ENCODE measurements around the gene SLC22A7. TPM values are rescaled to one million over a fixed set of nuclear protein-coding genes. Genes with fewer than 3 reads are reported as not detected.

Gene SLC22A7
- total and polyA plus RNA-seq, 3 donors from 2014 or later = not detected

- H3K27ac ChIP-seq = no peak overlapping the region
- no peaks in the 10 kb centered on the region for H3K36me3 ChIP-seq (ENCODE audit: low read depth, missing control alignments)
- no peaks in the 10 kb centered on the region for H3K27me3 ChIP-seq
- DNase-seq = no peak
- H3K4me1 ChIP-seq = no peaks in the 10 kb centered on the region
- H3K4me3 ChIP-seq = peak overlapping the region; percentile 18 to 49
- H3K9me3 ChIP-seq = no peaks in the 10 kb centered on the region
- intact Hi-C loops (cut with DNase I; ENCODE audit: low total_unique reads) = no loop called here
- WGBS, 2 donors = 2 to 4% methylated on average over 32 to 41 of the region's 83 CpGs
- TF ChIP-seq, protein P1, sequence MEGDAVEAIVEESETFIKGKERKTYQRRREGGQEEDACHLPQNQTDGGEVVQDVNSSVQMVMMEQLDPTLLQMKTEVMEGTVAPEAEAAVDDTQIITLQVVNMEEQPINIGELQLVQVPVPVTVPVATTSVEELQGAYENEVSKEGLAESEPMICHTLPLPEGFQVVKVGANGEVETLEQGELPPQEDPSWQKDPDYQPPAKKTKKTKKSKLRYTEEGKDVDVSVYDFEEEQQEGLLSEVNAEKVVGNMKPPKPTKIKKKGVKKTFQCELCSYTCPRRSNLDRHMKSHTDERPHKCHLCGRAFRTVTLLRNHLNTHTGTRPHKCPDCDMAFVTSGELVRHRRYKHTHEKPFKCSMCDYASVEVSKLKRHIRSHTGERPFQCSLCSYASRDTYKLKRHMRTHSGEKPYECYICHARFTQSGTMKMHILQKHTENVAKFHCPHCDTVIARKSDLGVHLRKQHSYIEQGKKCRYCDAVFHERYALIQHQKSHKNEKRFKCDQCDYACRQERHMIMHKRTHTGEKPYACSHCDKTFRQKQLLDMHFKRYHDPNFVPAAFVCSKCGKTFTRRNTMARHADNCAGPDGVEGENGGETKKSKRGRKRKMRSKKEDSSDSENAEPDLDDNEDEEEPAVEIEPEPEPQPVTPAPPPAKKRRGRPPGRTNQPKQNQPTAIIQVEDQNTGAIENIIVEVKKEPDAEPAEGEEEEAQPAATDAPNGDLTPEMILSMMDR (IDR thresholded peaks at IDR 0.05) = no peak
- TF ChIP-seq POLR2A (IDR thresholded peaks at IDR 0.05) = no peak
Measured at GRCh38 chr6:43284991-43285781, 12.9 kb upstream of the SLC22A7 start.

DNA sequence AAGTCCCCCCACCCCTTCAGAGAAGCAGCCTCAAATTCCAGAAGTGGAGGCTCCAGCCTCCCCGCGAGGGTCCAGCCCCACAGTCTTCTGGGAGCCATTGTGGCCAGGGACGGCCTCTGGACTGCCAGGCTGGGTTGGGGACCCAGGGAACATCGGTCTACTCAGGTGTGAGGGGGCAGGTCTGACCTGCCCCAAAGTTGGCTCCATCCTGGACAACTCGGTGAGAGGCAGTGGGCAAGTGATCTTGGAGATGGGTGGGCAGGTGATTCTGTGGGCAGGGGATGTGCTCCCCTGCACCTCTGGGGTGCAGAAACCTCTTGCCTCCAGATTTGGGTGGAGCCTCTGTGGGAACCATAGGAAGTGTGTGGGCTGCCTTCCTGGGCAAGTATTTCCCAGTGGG lies 12.2 kb upstream of the SLC22A7 start:
- Histone ChIP-seq H3K4me1 (no peaks in the 10 kb centered on the region), H3K4me3 (peak overlapping the region; percentile 18 to 49), H3K36me3 (ENCODE audit: low read depth, missing control alignments) (no peaks in the 10 kb centered on the region), H3K9me3 (no peaks in the 10 kb centered on the region), H3K27ac (no peak overlapping the region), H3K27me3 (no peaks in the 10 kb centered on the region)
- TF ChIP-seq, protein P1 (IDR thresholded peaks at IDR 0.05) = no peak
- intact Hi-C loops (cut with DNase I; ENCODE audit: low total_unique reads) = no loop called here
- WGBS, 2 donors = 56 to 58% methylated on average over 5 of the region's 5 CpGs
- no peak for DNase-seq

DNA sequence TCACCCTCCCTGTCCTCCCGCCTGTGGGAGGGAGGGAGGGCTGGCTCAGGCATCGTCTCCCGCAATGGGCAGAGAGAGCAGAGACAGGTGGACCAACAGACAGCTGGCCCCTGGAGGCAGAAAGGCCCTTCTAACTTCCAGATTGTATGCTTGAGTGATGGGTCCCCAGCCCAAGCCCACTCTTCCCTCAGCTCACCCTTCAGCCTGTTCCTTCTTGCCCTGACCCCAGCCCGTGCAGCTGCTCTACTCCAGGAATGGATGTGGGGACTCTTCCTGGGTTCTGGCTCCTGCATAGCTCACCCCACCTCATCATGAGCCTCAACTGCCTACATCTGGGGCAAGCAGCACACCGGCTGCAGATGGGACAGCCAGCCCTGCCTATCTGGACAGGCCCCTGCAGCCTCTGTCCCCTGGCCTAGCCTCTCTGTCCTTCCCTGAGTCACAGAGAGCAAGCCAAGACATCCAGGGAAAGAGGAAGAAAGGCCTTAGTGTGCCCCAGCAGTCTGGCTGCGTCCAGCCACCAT lies 11.5 kb upstream of the SLC22A7 start:
- Histone ChIP-seq H3K4me1 (no peaks in the 10 kb centered on the region), H3K9me3 (no peaks in the 10 kb centered on the region), H3K27me3 (no peaks in the 10 kb centered on the region), H3K4me3 (no peak overlapping the region), H3K27ac (no peak overlapping the region), H3K36me3 (ENCODE audit: low read depth, missing control alignments) (no peaks in the 10 kb centered on the region)
- no peak for TF ChIP-seq POLR2A (IDR thresholded peaks at IDR 0.05)
- TF ChIP-seq, protein P1 (IDR thresholded peaks at IDR 0.05) = no peak
- WGBS, 2 donors = 82 to 90% methylated on average over 4 to 6 of the region's 6 CpGs
- intact Hi-C loops (cut with DNase I; ENCODE audit: low total_unique reads) = no loop called here
- DNase-seq = no peak

- TF ChIP-seq POLR2A (IDR thresholded peaks at IDR 0.05) = no peak
- TF ChIP-seq, protein P1 (IDR thresholded peaks at IDR 0.05) = no peak
- intact Hi-C loops (cut with DNase I; ENCODE audit: low total_unique reads) = no loop called here
- DNase-seq = peak; percentile 19
- no peak overlapping the region for H3K27ac ChIP-seq
- no peaks in the 10 kb centered on the region for H3K27me3 ChIP-seq
- no peaks in the 10 kb centered on the region for H3K4me1 ChIP-seq
- WGBS, 2 donors = 66 to 76% methylated on average over 3 to 10 of the region's 10 CpGs
- no peaks in the 10 kb centered on the region for H3K36me3 ChIP-seq (ENCODE audit: low read depth, missing control alignments)
- H3K9me3 ChIP-seq = no peaks in the 10 kb centered on the region
- no peak overlapping the region for H3K4me3 ChIP-seq
Measured at GRCh38 chr6:43286980-43287716, 10.9 kb upstream of the SLC22A7 start.

Measured in testis (tissue), 3 donors.